Lung (tissue), 12 donors: ENCODE results near the gene KLHL29. TPM values are rescaled to one million over a fixed set of nuclear protein-coding genes. Genes with fewer than 3 reads are reported as not detected.

Experiments used
- ATAC-seq: fragments of 200-7000 bp; cut with Tn5 transposase; one replicate; pipeline ENCODE4 v1.9.1; 2020; ENCODE audit warnings: moderate number of reproducible peaks; ENCODE audit not compliant: insufficient read depth, low FRiP score
- DNase-seq, 3 donors: peaks; one replicate each; pipeline ENCODE4 v3.0.0-alpha.2; 2013 to 2017
- H3K27ac ChIP-seq, 2 donors: one replicate each; pipeline ENCODE4 v1.5.1; 2013; ENCODE audit warnings: mild to moderate bottlenecking in 2 of 2, moderate library complexity in 2 of 2, control low read depth in 1 of 2, inconsistent platforms in 1 of 2, low read depth in 1 of 2, low read length in 1 of 2
- H3K27me3 ChIP-seq, 3 donors: one replicate each; pipeline ENCODE4 v1.5.1; 2013; ENCODE audit warnings: low read length in 2 of 3; ENCODE audit not compliant: control insufficient read depth in 3 of 3, insufficient read depth in 3 of 3
- H3K36me3 ChIP-seq, 4 donors: one replicate each; pipeline ENCODE4 v1.5.1; 2013; ENCODE audit warnings: low read length in 4 of 4, mild to moderate bottlenecking in 1 of 4, moderate library complexity in 1 of 4; ENCODE audit not compliant: control insufficient read depth in 4 of 4, insufficient read depth in 4 of 4
- H3K4me1 ChIP-seq, 5 donors: one replicate each; pipeline ENCODE4 v1.5.1; 2013; ENCODE audit warnings: low read length in 5 of 5, mild to moderate bottlenecking in 2 of 5, moderate library complexity in 1 of 5; ENCODE audit not compliant: control insufficient read depth in 5 of 5, insufficient read depth in 5 of 5
- H3K4me3 ChIP-seq: one replicate; pipeline ENCODE4 v1.5.1; 2013; ENCODE audit warnings: mild to moderate bottlenecking, control low read depth, moderate library complexity
- H3K9ac ChIP-seq, 2 donors: one replicate each; pipeline ENCODE4 v1.5.1; 2013; ENCODE audit warnings: low read length in 2 of 2, control low read depth in 1 of 2; ENCODE audit not compliant: insufficient read depth in 1 of 2
- H3K9me3 ChIP-seq, 4 donors: one replicate each; pipeline ENCODE4 v1.5.1; 2013; ENCODE audit warnings: low read length in 3 of 4, mild to moderate bottlenecking in 1 of 4, moderate library complexity in 1 of 4; ENCODE audit not compliant: control insufficient read depth in 4 of 4, insufficient read depth in 3 of 4
- CTCF ChIP-seq: IDR thresholded peaks from 2 replicates; pipeline ENCODE4 v1.5.1; 2012; ENCODE audit warnings: mild to moderate bottlenecking; ENCODE audit errors: control extremely low read depth, extremely low read depth
- WGBS, 2 donors: extraction: QIAGEN DNeasy Blood & Tissue Kit; methylation state at CpG; one replicate each; pipeline ENCODE4 v1.1.7; 2013; 5-methylcytosine and 5-hydroxymethylcytosine counted together
- polyA plus RNA-seq, 2 donors: library from polyadenylated mRNA; stranded (reverse); fragments of 200-250 nt; gene quantifications; one replicate each; pipeline ENCODE4 v1.2.1, GENCODE V29; 2013
- total RNA-seq, 2 donors: library from RNA; depleted of rRNA in 1 of 2; stranded (reverse); fragments of >200 nt in 1 of 2; gene quantifications; one replicate each; pipeline ENCODE4 v1.2.1, GENCODE V29; 2014 to 2021
- donor health status: control.
- donor health status: control.
- donor health status: Bipolar disorder and iron deficiency.
- donor health status: healthy.
- donor health status: DM: yes; HTN: yes; CAD: no.

The KLHL29 gene
- total and polyA plus RNA-seq, 4 donors: 2.7 to 16.2 (median 3.5) TPM

DNA sequence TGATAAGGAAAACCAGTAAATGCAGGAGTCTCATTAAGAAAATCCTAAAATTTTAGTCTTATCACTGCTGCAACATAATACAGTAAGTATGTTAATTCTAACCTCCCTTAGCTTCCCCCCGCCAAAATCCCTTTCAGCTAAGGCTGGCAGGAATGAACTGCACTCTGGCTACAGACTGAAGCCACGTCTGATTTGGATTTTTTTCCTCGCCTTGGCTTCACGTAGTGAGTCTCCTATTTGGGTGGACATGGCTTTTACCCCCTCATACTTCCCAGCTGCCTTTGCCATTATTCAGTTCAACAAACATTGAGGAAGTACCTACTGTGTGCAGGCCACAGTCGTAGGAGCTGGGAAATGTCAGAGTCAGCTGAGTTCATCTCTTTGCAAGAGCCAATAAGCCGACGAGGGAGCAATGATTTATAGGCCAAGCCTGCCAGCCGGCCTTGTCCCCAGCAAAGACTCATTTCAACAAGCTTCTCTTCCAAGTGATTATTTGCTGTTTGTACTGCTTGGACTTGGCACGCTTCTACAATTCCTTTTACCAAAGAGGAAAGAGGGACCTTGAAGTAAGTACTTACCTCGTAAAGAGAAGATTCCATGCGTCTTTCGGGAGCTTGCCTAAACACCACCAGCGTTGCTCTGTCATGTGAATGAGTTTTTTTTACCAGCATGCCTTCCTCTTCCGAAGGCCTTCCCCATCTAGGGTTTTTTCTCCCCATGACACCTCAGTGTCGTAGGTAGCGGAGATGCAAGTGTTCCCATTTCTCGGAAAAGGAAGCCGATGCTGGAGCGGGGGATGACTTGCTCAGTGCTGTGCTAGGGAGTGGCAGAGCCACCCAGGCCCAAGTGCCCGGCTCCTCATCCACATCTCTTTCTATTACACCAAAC lies 138.6 kb downstream of the KLHL29 start:
- Histone ChIP-seq H3K27me3 (no peaks in the 10 kb centered on the region), H3K4me3 (no peak overlapping the region), H3K36me3 (no peaks in the 10 kb centered on the region), H3K27ac (peak overlapping the region in 1 of 2 donors; percentile 0), H3K9ac (no peak overlapping the region), H3K9me3 (peaks cover 0 to 1% (median 0%) of the 10 kb centered on the region in 4 donors), H3K4me1 (peaks cover 0 to 33% (median 21%) of the 10 kb centered on the region in 5 donors)
- TF ChIP-seq CTCF: no peak
- DNase-seq (peak; percentile 76 to 91 (median 82)), ATAC-seq (no peak)
- WGBS, 2 donors: 67 to 79% methylated on average over 20 of the region's 20 CpGs

DNA sequence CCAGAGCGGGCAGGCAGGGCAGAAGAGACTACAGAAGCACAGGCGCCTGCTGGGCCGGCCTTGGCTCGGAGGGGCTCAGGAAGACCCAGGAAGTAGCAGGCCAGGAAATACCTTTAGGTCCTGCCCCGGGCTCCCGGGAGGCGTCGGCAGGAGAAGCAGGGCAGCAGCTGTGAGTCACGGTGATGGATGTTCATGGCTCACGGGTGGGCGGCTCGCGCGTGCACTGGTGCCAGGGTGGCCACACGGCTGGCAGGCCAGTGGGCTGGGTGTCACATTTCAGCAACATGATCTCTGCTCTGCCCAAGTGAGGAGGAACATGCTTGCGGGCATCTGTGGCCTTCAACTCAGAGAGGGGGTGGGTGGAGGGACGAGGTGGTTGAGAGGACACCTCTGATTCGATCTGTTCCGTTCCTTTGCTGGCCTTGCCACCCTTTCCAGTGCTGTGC lies 139.3 kb downstream of the KLHL29 start:
- Histone ChIP-seq H3K9ac (no peak overlapping the region), H3K4me3 (no peak overlapping the region), H3K27me3 (no peaks in the 10 kb centered on the region), H3K27ac (peak overlapping the region in 1 of 2 donors; percentile 0), H3K4me1 (peaks cover 0 to 29% (median 17%) of the 10 kb centered on the region in 5 donors), H3K36me3 (no peaks in the 10 kb centered on the region), H3K9me3 (peaks cover 0 to 1% (median 0%) of the 10 kb centered on the region in 4 donors)
- TF ChIP-seq CTCF: no peak
- WGBS, 2 donors: 81 to 92% methylated on average over 19 of the region's 19 CpGs
- ATAC-seq (no peak), DNase-seq (no peak)

DNA sequence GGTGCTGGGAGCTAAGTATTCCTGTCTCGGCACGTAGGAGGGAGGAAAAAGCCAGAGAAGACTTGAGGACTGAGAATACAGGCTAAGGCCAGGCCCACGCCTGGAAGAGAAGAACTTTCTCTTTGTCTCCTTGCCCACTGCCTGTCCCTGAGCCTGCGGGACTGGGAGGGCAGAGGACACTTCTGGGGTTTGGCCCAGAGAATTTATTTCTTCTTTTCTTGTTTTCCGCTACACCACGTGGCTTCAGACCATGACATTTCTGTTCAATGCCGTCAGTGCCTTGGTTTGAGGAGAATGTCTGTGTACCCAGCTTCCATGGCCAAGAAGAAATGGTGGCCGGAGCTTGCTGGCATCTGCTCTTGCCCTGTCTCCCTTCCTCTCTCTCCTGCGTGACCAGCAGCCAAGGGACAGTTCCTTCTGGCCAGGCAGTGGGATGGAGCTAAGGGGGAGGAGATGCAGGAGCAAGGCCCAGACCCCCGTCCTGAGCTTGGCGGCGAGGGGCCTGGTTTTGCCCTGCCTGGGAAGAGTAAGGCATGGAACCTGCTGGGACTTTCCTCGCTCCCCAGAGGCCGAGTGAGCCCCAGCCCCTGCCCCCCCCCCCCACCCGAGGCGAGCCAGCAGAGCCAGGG lies 140.3 kb downstream of the KLHL29 start:
- H3K9me3 ChIP-seq: peaks cover 0 to 1% (median 0%) of the 10 kb centered on the region in 4 donors
- ATAC-seq (no peak), DNase-seq (no peak)
- no peak for TF ChIP-seq CTCF
- no peaks in the 10 kb centered on the region for H3K36me3 ChIP-seq
- no peaks in the 10 kb centered on the region for H3K27me3 ChIP-seq
- no peak overlapping the region for H3K4me3 ChIP-seq
- H3K9ac ChIP-seq: no peak overlapping the region
- peaks cover 0 to 29% (median 14%) of the 10 kb centered on the region in 5 donors for H3K4me1 ChIP-seq
- 92 to 93% methylated on average over 16 of the region's 16 CpGs for WGBS, 2 donors
- H3K27ac ChIP-seq: no peak overlapping the region
